ENCODE data around the gene A2M. TPM values are rescaled to one million over a fixed set of nuclear protein-coding genes. Genes with fewer than 3 reads are reported as not detected.
A peak's percentile ranks its signal among the peaks of the same experiment; 100 is the strongest.

Gene A2M
- total RNA-seq, 6 donors from 2014 or later, result 314 to 2,437 (median 1,163) TPM

- Histone ChIP-seq H3K36me3 (no peaks in the 10 kb centered on the region), H3K27ac (no peak overlapping the region), H3K4me1 (no peaks in the 10 kb centered on the region), H3K4me3 (no peak overlapping the region), H3K27me3 (no peaks in the 10 kb centered on the region), H3K9me3 (no peaks in the 10 kb centered on the region)
- WGBS, 2 donors, result 80 to 97% methylated on average over 1 to 2 of the region's 2 CpGs
- DNase-seq (no peak), ATAC-seq (ENCODE audit: low FRiP score in 2 of 2) (no peak)
- no peak for TF ChIP-seq CTCF (IDR thresholded peaks at IDR 0.05)
- no peak for TF ChIP-seq POLR2A (IDR thresholded peaks at IDR 0.05)
- TF ChIP-seq EP300 (IDR thresholded peaks at IDR 0.05), result no peak
- no peak for TF ChIP-seq POLR2AphosphoS5 (IDR thresholded peaks at IDR 0.05)
These were observed 82.3 kb downstream of the A2M start for GRCh38 chr12:9033265-9033887.

GRCh38 chr12:9032202-9032964, 83.3 kb downstream of the A2M start:
- Histone ChIP-seq H3K36me3 (no peaks in the 10 kb centered on the region), H3K4me1 (no peaks in the 10 kb centered on the region), H3K4me3 (no peak overlapping the region), H3K9me3 (no peaks in the 10 kb centered on the region), H3K27me3 (no peaks in the 10 kb centered on the region), H3K27ac (no peak overlapping the region)
- TF ChIP-seq EP300 (IDR thresholded peaks at IDR 0.05) (no peak), POLR2A (IDR thresholded peaks at IDR 0.05) (no peak), POLR2AphosphoS5 (IDR thresholded peaks at IDR 0.05) (no peak), CTCF (IDR thresholded peaks at IDR 0.05) (peak in 1 of 6 experiments; percentile 15)
- peak in 1 of 2 donors; percentile 31 for DNase-seq
- WGBS, 2 donors, result 70 to 79% methylated on average over 5 of the region's 5 CpGs
- ATAC-seq (ENCODE audit: low FRiP score in 2 of 2), result peak in 1 of 2 donors; percentile 34

- no peaks in the 10 kb centered on the region for H3K27me3 ChIP-seq
- ATAC-seq (ENCODE audit: low FRiP score in 2 of 2) (no peak), DNase-seq (no peak)
- no peaks in the 10 kb centered on the region for H3K36me3 ChIP-seq
- H3K4me3 ChIP-seq, result no peak overlapping the region
- no peak overlapping the region for H3K27ac ChIP-seq
- TF ChIP-seq POLR2A (IDR thresholded peaks at IDR 0.05), result no peak
- H3K9me3 ChIP-seq, result no peaks in the 10 kb centered on the region
- H3K4me1 ChIP-seq, result no peaks in the 10 kb centered on the region
- 75 to 76% methylated on average over 2 of the region's 2 CpGs for WGBS, 2 donors
These were observed 84.9 kb downstream of the A2M start for GRCh38 chr12:9030776-9031175.

GRCh38 chr12:9027161-9028059, 88.3 kb downstream of the A2M start:
- Histone ChIP-seq H3K4me1 (no peaks in the 10 kb centered on the region), H3K27me3 (no peaks in the 10 kb centered on the region), H3K36me3 (no peaks in the 10 kb centered on the region), H3K9me3 (no peaks in the 10 kb centered on the region), H3K4me3 (no peak overlapping the region), H3K27ac (no peak overlapping the region)
- WGBS, 2 donors, result 87 to 88% methylated on average over 7 of the region's 7 CpGs
- TF ChIP-seq EP300 (IDR thresholded peaks at IDR 0.05) (no peak), POLR2A (IDR thresholded peaks at IDR 0.05) (no peak), POLR2AphosphoS5 (IDR thresholded peaks at IDR 0.05) (no peak), CTCF (IDR thresholded peaks at IDR 0.05) (no peak)
- DNase-seq (no peak), ATAC-seq (ENCODE audit: low FRiP score in 2 of 2) (no peak)

- H3K27me3 ChIP-seq, result no peaks in the 10 kb centered on the region
These were observed 91.2 kb downstream of the A2M start for GRCh38 chr12:9024512-9024911.

More at GRCh38 chr12:9024512-9024911, 91.2 kb downstream of the A2M start:
- Histone ChIP-seq H3K36me3 (no peaks in the 10 kb centered on the region), H3K27ac (no peak overlapping the region), H3K4me1 (no peaks in the 10 kb centered on the region), H3K9me3 (no peaks in the 10 kb centered on the region), H3K4me3 (no peak overlapping the region)
- WGBS, 2 donors, result 97 to 98% methylated on average over 2 of the region's 2 CpGs
- TF ChIP-seq POLR2AphosphoS5 (IDR thresholded peaks at IDR 0.05), result no peak
- no peak for TF ChIP-seq CTCF (IDR thresholded peaks at IDR 0.05)
- no peak for TF ChIP-seq POLR2A (IDR thresholded peaks at IDR 0.05)
- no peak for DNase-seq
- no peak for ATAC-seq (ENCODE audit: low FRiP score in 2 of 2)

Measured in upper lobe of left lung (tissue), 6 donors.